OCI-LY7 (cell line): Measurements from ENCODE around the gene C12orf57. TPM values are rescaled to one million over a fixed set of nuclear protein-coding genes. Genes with fewer than 3 reads are reported as not detected.

ENCODE experiments used
- Bru-seq: library from RNA; stranded (reverse); fragments of 400-500 nt; gene quantifications from one replicate; lab custom pipeline; 2021; lab: Mats Ljungman, UMichigan
- BruChase-seq, 2 experiments: library from RNA; stranded (reverse); fragments of 400-500 nt; gene quantifications; one replicate each; lab custom pipeline; 2021; lab: Mats Ljungman, UMichigan
- BruUV-seq: library from RNA; stranded (reverse); fragments of 400-500 nt; replicated peaks from 2 replicates; lab custom pipeline; 2021; lab: Mats Ljungman, UMichigan
- CTCF ChIA-PET: fragments of 300-600 bp; sonication (Branson Sonifier 250); formaldehyde crosslinking; loops from one replicate; lab custom pipeline; 2022; ENCODE audit warnings: antibody characterized with exemption; ENCODE audit not compliant: unreplicated experiment; lab: Charles Lee
- POLR2A ChIA-PET: fragments of 300-600 bp; sonication (Branson Sonifier 250); formaldehyde crosslinking; loops from one replicate; lab custom pipeline; 2022; ENCODE audit warnings: antibody characterized with exemption; lab: Charles Lee
- DNase-seq: peaks from one replicate; pipeline ENCODE4 v3.0.0-alpha.2; 2015; ENCODE audit warnings: low spot score
- H2AFZ ChIP-seq: fragments of 200-600 bp; sonication (generic), shearing (Covaris generic); 2 replicates; pipeline ENCODE4 v1.6.1; 2014; ENCODE audit warnings: mild to moderate bottlenecking, antibody characterized with exemption, low read length, moderate library complexity
- H3K27ac ChIP-seq: fragments of 200-600 bp; sonication (generic); 2 replicates; pipeline ENCODE4 v1.5.1; 2014; ENCODE audit warnings: mixed run types, low read depth, mild to moderate bottlenecking, moderate library complexity, low read length, inconsistent platforms; ENCODE audit not compliant: poor library complexity, severe bottlenecking
- H3K36me3 ChIP-seq: fragments of 200-600 bp; sonication (generic); 2 replicates; pipeline ENCODE4 v1.6.1; 2014; ENCODE audit warnings: mild to moderate bottlenecking, antibody characterized with exemption, low read length, moderate library complexity, mixed read lengths; ENCODE audit not compliant: insufficient read depth
- H3K4me1 ChIP-seq: fragments of 200-600 bp; sonication (generic); 2 replicates; pipeline ENCODE4 v1.5.1; 2014; ENCODE audit warnings: mild to moderate bottlenecking, low read length; ENCODE audit not compliant: insufficient read depth, poor library complexity, severe bottlenecking
- H3K4me2 ChIP-seq: fragments of 200-600 bp; sonication (generic); 2 replicates; pipeline ENCODE4 v1.6.1; 2014; ENCODE audit warnings: mild to moderate bottlenecking, low read length
- H3K4me3 ChIP-seq: fragments of 200-600 bp; sonication (generic); 2 replicates; pipeline ENCODE4 v1.5.1; 2014; ENCODE audit warnings: mild to moderate bottlenecking, low read depth, low read length; ENCODE audit not compliant: poor library complexity, severe bottlenecking
- H3K79me2 ChIP-seq: fragments of 200-600 bp; sonication (generic); 2 replicates; pipeline ENCODE4 v1.6.1; 2016; ENCODE audit warnings: low read depth, mild to moderate bottlenecking, low read length, moderate library complexity, mixed read lengths; ENCODE audit not compliant: insufficient read depth
- H3K9me2 ChIP-seq: fragments of 200-600 bp; sonication (generic); 2 replicates; pipeline ENCODE4 v1.6.1; 2016; ENCODE audit warnings: mild to moderate bottlenecking, low read length, mixed read lengths; ENCODE audit not compliant: insufficient read depth
- H3K9me3 ChIP-seq: fragments of 200-600 bp; sonication (generic); 2 replicates; pipeline ENCODE4 v1.6.1; 2014; ENCODE audit warnings: mild to moderate bottlenecking, mixed run types, low read length, mixed read lengths
- H4K20me1 ChIP-seq: fragments of 200-600 bp; sonication (generic); 2 replicates; pipeline ENCODE4 v1.6.1; 2014; ENCODE audit warnings: mild to moderate bottlenecking, antibody characterized with exemption, low read length, moderate library complexity, mixed read lengths; ENCODE audit not compliant: insufficient read depth
- CTCF ChIP-seq: fragments of 200-600 bp; sonication (generic); conservative IDR thresholded peaks from 2 replicates; pipeline ENCODE4 v1.5.1; 2014; ENCODE audit warnings: mild to moderate bottlenecking, antibody characterized with exemption, low read length, moderate library complexity, mixed read lengths
- EZH2phosphoT487 ChIP-seq: fragments of 200-600 bp; sonication (generic); IDR thresholded peaks from 2 replicates; pipeline ENCODE4 v1.6.1; 2018; ENCODE audit warnings: low read depth, borderline replicate concordance, mild to moderate bottlenecking, mixed run types, antibody characterized with exemption, low read length, moderate library complexity, mixed read lengths
- intact Hi-C: fragments of 100-400 bp; cut with micrococcal nuclease; formaldehyde crosslinking; loops from one replicate; pipeline ENCODE4 v1.10.0; 2022; ENCODE audit not compliant: unreplicated experiment
- long read RNA-seq: library from polyadenylated mRNA; stranded (forward); transcript quantifications from one replicate; pipeline ENCODE4 v2.0.0, GENCODE V29; 2022
- total RNA-seq, 2 experiments: library from RNA; depleted of rRNA in 1 of 2; stranded (reverse); fragments of >200 nt in 1 of 2; shearing (Covaris generic) in 1 of 2; gene quantifications; 2 replicates each; pipeline ENCODE4 v1.2.3, GENCODE V29; 2014 to 2022

The C12orf57 gene, protein sequence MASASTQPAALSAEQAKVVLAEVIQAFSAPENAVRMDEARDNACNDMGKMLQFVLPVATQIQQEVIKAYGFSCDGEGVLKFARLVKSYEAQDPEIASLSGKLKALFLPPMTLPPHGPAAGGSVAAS
- total RNA-seq (2014; rRNA removed; shearing (Covaris generic)) = 315 and 319 TPM in 2 replicates
- total RNA-seq (2022) = 126 and 130 TPM in 2 replicates
- Bru-seq, nascent RNA = percentile 90 among the genes with signal in this experiment
- percentile 91 among the genes with signal in this experiment for BruChase-seq, experiment 1, labeled RNA remaining after a 6-hour chase
- BruChase-seq, experiment 2, labeled RNA remaining after a 2-hour chase = percentile 79 among the genes with signal in this experiment
- long read RNA-seq, transcript C12orf57-202 (3 exons, 662 nt) = minor isoform, 8 of 86 reads
- long read RNA-seq, transcript C12orf57-201 (3 exons, 560 nt) = major isoform, 61 of 86 reads
- long read RNA-seq, partial matches to known transcripts = 10 of 86 reads
- long read RNA-seq, other reads (novel, unspliced or antisense) = 7 of 86 reads

- DNase-seq = peak; percentile 95
- BruUV-seq = TSS peak; percentile 83
- TF ChIP-seq CTCF (no peak), EZH2phosphoT487 (no peak)
- Histone ChIP-seq H3K4me1 (peaks cover 41% of the 10 kb centered on the region), H2AFZ (peak within 1 kb of the TSS; percentile 53; the same call in 1 of the 2 replicates), H3K9me3 (no peaks in the 10 kb centered on the region), H3K27ac (peak within 1 kb of the TSS; percentile 96), H3K4me3 (peak within 1 kb of the TSS; percentile 73), H3K4me2 (peak within 1 kb of the TSS; percentile 89), H3K9me2 (no peaks in the 10 kb centered on the region), H4K20me1 (no peaks in the 10 kb centered on the region), H3K36me3 (no peaks in the 10 kb centered on the region), H3K79me2 (peaks cover 9% of the 10 kb centered on the region; the same call in 1 of the 2 replicates)
- intact Hi-C loops = loop anchor here (1.0 to 2.0 kb wide), 5 partner anchors 16 to 165 kb away; partner anchors contain the start of genes C1R, C1RL and LPCAT3
- ChIA-PET CTCF (interaction anchor here (1.1 to 6.0 kb wide), 4 partner anchors 8 to 167 kb away, joined by 3 to 110 read pairs (median 4); no protein-coding TSS in a partner anchor), POLR2A (interaction anchor here (0.5 to 5.6 kb wide), 34 partner anchors 8 to 710 kb away, joined by 3 to 155 read pairs (median 4); partner anchors contain the start of genes C1R, C1RL, CDCA3 and EMG1)
Measured at GRCh38 chr12:6943722-6944380, at the start of gene C12orf57, which contains the start of gene RNU7-1. C12orf57 (plus strand) TSS chr12:6944022; CDS start chr12:6944122, 100 bp downstream. RNU7-1 (plus strand) TSS chr12:6943816.

GRCh38 chr12:6894321-6894720 lies 49.5 kb upstream of the C12orf57 start:
- H3K4me2 ChIP-seq = no peak overlapping the region
- no peaks in the 10 kb centered on the region for H3K9me3 ChIP-seq
- no peak overlapping the region for H2AFZ ChIP-seq
- no peaks in the 10 kb centered on the region for H3K79me2 ChIP-seq
- H3K4me1 ChIP-seq = peaks cover 19% of the 10 kb centered on the region
- no peaks in the 10 kb centered on the region for H3K9me2 ChIP-seq
- H3K36me3 ChIP-seq = no peaks in the 10 kb centered on the region
- no peak for DNase-seq
- H3K4me3 ChIP-seq = no peak overlapping the region
- no peak overlapping the region for H3K27ac ChIP-seq
- TF ChIP-seq CTCF = no peak
- TF ChIP-seq EZH2phosphoT487 = no peak
- H4K20me1 ChIP-seq = no peaks in the 10 kb centered on the region
- BruUV-seq = no TSS peak
- ChIA-PET CTCF (no interaction called here), POLR2A (interaction anchor here (0.6 kb wide), 1 partner anchor 14 kb away, joined by 5 read pairs; no protein-coding TSS in a partner anchor)
- intact Hi-C loops = no loop called here
